GM23338 (cell line): ENCODE measurements around the gene OR14C36. TPM values are rescaled to one million over a fixed set of nuclear protein-coding genes. Genes with fewer than 3 reads are reported as not detected.

Experiments used
- ATAC-seq: fragments of 200-7000 bp; cut with Tn5 transposase; 3 replicates; pipeline ENCODE4 v1.9.1; 2020
- DNase-seq: peaks from one replicate; pipeline ENCODE4 v3.0.0-alpha.2; 2015; ENCODE audit warnings: low spot score
- H2AFZ ChIP-seq: fragments of 200-600 bp; sonication (generic); 2 replicates; pipeline ENCODE4 v1.8.0; 2016; ENCODE audit warnings: antibody characterized with exemption, mild to moderate bottlenecking, moderate library complexity
- H3F3A ChIP-seq: fragments of 200-600 bp; sonication (generic); replicated peaks from 2 replicates; pipeline ENCODE4 v1.8.0; 2017; ENCODE audit warnings: antibody characterized with exemption, mixed run types, low read depth
- H3K27ac ChIP-seq: fragments of 200-600 bp; sonication (generic); 2 replicates; pipeline ENCODE4 v1.6.1; 2016; ENCODE audit warnings: low read depth
- H3K27me3 ChIP-seq: fragments of 200-600 bp; sonication (generic); 2 replicates; pipeline ENCODE4 v1.8.0; 2016; ENCODE audit warnings: mild to moderate bottlenecking, mixed run types, moderate library complexity; ENCODE audit not compliant: insufficient read depth
- H3K36me3 ChIP-seq: fragments of 200-600 bp; sonication (generic); 2 replicates; pipeline ENCODE4 v1.8.0; 2016; ENCODE audit warnings: mild to moderate bottlenecking; ENCODE audit not compliant: insufficient read depth
- H3K4me1 ChIP-seq: fragments of 200-600 bp; sonication (generic); 2 replicates; pipeline ENCODE4 v1.8.0; 2016; ENCODE audit warnings: mild to moderate bottlenecking, moderate library complexity; ENCODE audit not compliant: insufficient read depth
- H3K4me2 ChIP-seq: fragments of 200-600 bp; sonication (generic); 2 replicates; pipeline ENCODE4 v1.7.1; 2017; ENCODE audit warnings: mixed run types
- H3K4me3 ChIP-seq: fragments of 200-600 bp; sonication (generic); 2 replicates; pipeline ENCODE4 v1.6.1; 2016; ENCODE audit warnings: mixed run types
- H3K79me2 ChIP-seq: fragments of 200-600 bp; sonication (generic); replicated peaks from 2 replicates; pipeline ENCODE4 v1.8.0; 2017; ENCODE audit warnings: mild to moderate bottlenecking; ENCODE audit not compliant: insufficient read depth
- H3K9me2 ChIP-seq: fragments of 200-600 bp; sonication (generic); 2 replicates; pipeline ENCODE4 v1.8.0; 2017; ENCODE audit not compliant: insufficient read depth
- H4K20me1 ChIP-seq: fragments of 200-600 bp; sonication (generic); replicated peaks from 2 replicates; pipeline ENCODE4 v1.8.0; 2017; ENCODE audit warnings: mild to moderate bottlenecking; ENCODE audit not compliant: insufficient read depth
- H3K27ac Mint-ChIP-seq: 2 replicates; pipeline ENCODE4 v1.8.0; 2020; ENCODE audit warnings: inconsistent platforms, mild to moderate bottlenecking, moderate library complexity, mixed read lengths
- H3K27me3 Mint-ChIP-seq: 3 replicates; pipeline ENCODE4 v1.8.0; 2022; ENCODE audit warnings: low read depth, mild to moderate bottlenecking, moderate library complexity, mixed read lengths, inconsistent platforms; ENCODE audit not compliant: insufficient read depth, poor library complexity
- H3K36me3 Mint-ChIP-seq: 3 replicates; pipeline ENCODE4 v1.8.0; 2021; ENCODE audit warnings: low read depth, mild to moderate bottlenecking, inconsistent platforms, moderate library complexity, mixed read lengths
- H3K4me1 Mint-ChIP-seq: 3 replicates; pipeline ENCODE4 v1.8.0; 2020; ENCODE audit warnings: mild to moderate bottlenecking, inconsistent platforms, mixed read lengths
- H3K4me3 Mint-ChIP-seq: 3 replicates; pipeline ENCODE4 v1.8.0; 2021; ENCODE audit warnings: moderate library complexity, mild to moderate bottlenecking, inconsistent platforms, mixed read lengths
- H3K9me3 Mint-ChIP-seq: 3 replicates; pipeline ENCODE4 v1.8.0; 2020; ENCODE audit warnings: moderate library complexity, mild to moderate bottlenecking, inconsistent platforms, mixed read lengths
- CREB1 ChIP-seq: fragments of 250-450 bp; sonication (Bioruptor Pico); IDR thresholded peaks from 2 replicates; pipeline ENCODE4 v1.5.0; 2020; ENCODE audit warnings: low read depth, mild to moderate bottlenecking, moderate library complexity
- CTCF ChIP-seq, 2 experiments: fragments of 200-600 bp in 1 of 2; sonication (generic) in 1 of 2; conservative IDR thresholded peaks; 2 replicates each; pipeline versions ENCODE4 v1.5.1 to v1.6.1; 2016 to 2017; ENCODE audit warnings: antibody characterized with exemption in 2 of 2, low read depth in 2 of 2, mild to moderate bottlenecking in 2 of 2, moderate library complexity in 1 of 2
- ETS1 ChIP-seq: IDR thresholded peaks from 2 replicates; pipeline ENCODE4 v1.6.1; 2016; ENCODE audit warnings: antibody characterized with exemption
- EZH2 ChIP-seq: fragments of 200-600 bp; sonication (generic); IDR thresholded peaks from one replicate; pipeline ENCODE4 v1.8.0; 2017; ENCODE audit warnings: antibody characterized with exemption, mild to moderate bottlenecking, low read depth; ENCODE audit not compliant: unreplicated experiment
- EZH2phosphoT487 ChIP-seq: fragments of 200-600 bp; sonication (generic); IDR thresholded peaks from one replicate; pipeline ENCODE4 v1.8.1; 2018; ENCODE audit warnings: antibody characterized with exemption; ENCODE audit not compliant: unreplicated experiment
- JUNB ChIP-seq: IDR thresholded peaks from one replicate; pipeline ENCODE4 v1.6.1; 2016; ENCODE audit warnings: antibody characterized with exemption; ENCODE audit not compliant: unreplicated experiment
- NANOG ChIP-seq: IDR thresholded peaks from 2 replicates; pipeline ENCODE4 v1.6.1; 2016; ENCODE audit warnings: antibody characterized with exemption, borderline replicate concordance
- POLR2AphosphoS5 ChIP-seq: IDR thresholded peaks from 2 replicates; pipeline ENCODE4 v1.6.1; 2016; ENCODE audit warnings: antibody characterized with exemption, low read depth
- REST ChIP-seq: IDR thresholded peaks from one replicate; pipeline ENCODE4 v1.6.1; 2018; ENCODE audit warnings: antibody characterized with exemption; ENCODE audit not compliant: unreplicated experiment
- STAT1 ChIP-seq: IDR thresholded peaks from one replicate; pipeline ENCODE4 v1.6.1; 2016; ENCODE audit warnings: antibody characterized with exemption; ENCODE audit not compliant: unreplicated experiment
- ZNF114 ChIP-seq: fragments of 250-450 bp; sonication (Bioruptor Pico); IDR thresholded peaks from 2 replicates; pipeline ENCODE4 v1.5.0; 2020; ENCODE audit warnings: mild to moderate bottlenecking, moderate library complexity
- ZNF331 ChIP-seq: fragments of 250-450 bp; sonication (Bioruptor Pico); IDR thresholded peaks from 2 replicates; pipeline ENCODE4 v1.5.0; 2020; ENCODE audit warnings: low read depth, mild to moderate bottlenecking, moderate library complexity
- ZNF462 ChIP-seq: fragments of 250-450 bp; sonication (Bioruptor Pico); IDR thresholded peaks from 2 replicates; pipeline ENCODE4 v1.5.0; 2020; ENCODE audit warnings: mild to moderate bottlenecking, moderate library complexity
- polyA plus RNA-seq: library from polyadenylated mRNA; unstranded; fragments of >200 nt; fragmentation: Nextera tagmentation; extraction: Ambion mirVana; gene quantifications from 2 replicates; pipeline ENCODE4 v1.2.1, GENCODE V29; 2016
- total RNA-seq: library from RNA; depleted of rRNA; stranded (reverse); fragments of >200 nt; shearing (Covaris generic); gene quantifications from 2 replicates; pipeline ENCODE4 v1.2.3, GENCODE V29; 2014

The OR14C36 gene
- total and polyA plus RNA-seq, 2 experiments from 2014 or later: not detected

GRCh38 chr1:248380854-248381253, 32.3 kb downstream of the OR14C36 start:
- no peak for ATAC-seq
- Mint-ChIP-seq H3K4me1 (no peaks in the 10 kb centered on the region), H3K4me3 (no peak overlapping the region), H3K27ac (no peak overlapping the region), H3K36me3 (peaks cover 11% of the 10 kb centered on the region; the same call in 1 of the 3 replicates), H3K9me3 (peaks cover 69% of the 10 kb centered on the region), H3K27me3 (peaks cover 2% of the 10 kb centered on the region)
- Histone ChIP-seq H3F3A (no peaks in the 10 kb centered on the region), H3K27me3 (no peaks in the 10 kb centered on the region), H3K4me2 (no peak overlapping the region), H3K4me1 (no peaks in the 10 kb centered on the region), H3K79me2 (no peaks in the 10 kb centered on the region), H3K4me3 (no peak overlapping the region), H3K27ac (no peak overlapping the region), H4K20me1 (no peaks in the 10 kb centered on the region), H2AFZ (no peak overlapping the region), H3K36me3 (no peaks in the 10 kb centered on the region), H3K9me2 (no peaks in the 10 kb centered on the region)
- DNase-seq: no peak
- TF ChIP-seq NANOG (no peak), CTCF (conservative IDR thresholded peaks at IDR 0.05; ENCODE audit: low read depth in 2 of 2) (no peak), ZNF331 (CRISPR knock-in tag) (no peak), ZNF114 (no peak), ETS1 (no peak), STAT1 (no peak), CREB1 (CRISPR knock-in tag) (no peak), EZH2phosphoT487 (no peak), JUNB (no peak), REST (no peak), ZNF462 (CRISPR knock-in tag) (no peak), EZH2 (no peak), POLR2AphosphoS5 (no peak)
